ENCODE results near the gene UGT2B15. TPM values are rescaled to one million over a fixed set of nuclear protein-coding genes. Genes with fewer than 3 reads are reported as not detected.

UGT2B15 gene
- total RNA-seq: not detected in 2 replicates

GRCh38 chr4:68670479-68670939, at the start of gene UGT2B15:
UGT2B15 (minus strand) TSS chr4:68670652; CDS start chr4:68670618, 34 bp downstream.

Other genes starting within 250 kb of the UGT2B15 start
- gene TMPRSS11E, start 223.2 kb downstream of the UGT2B15 start, total RNA-seq: not detected in 2 replicates
- gene UGT2B17, start 94.3 kb downstream of the UGT2B15 start, total RNA-seq: not detected in 2 replicates
- not detected in 2 replicates for gene UGT2B10, start 145.3 kb upstream of the UGT2B15 start, total RNA-seq

Measured in vein endothelial cell (primary cell).